ENCODE data around the gene TLCD4. TPM values are rescaled to one million over a fixed set of nuclear protein-coding genes. Genes with fewer than 3 reads are reported as not detected.

TLCD4 gene
- total and polyA plus RNA-seq, 2 of the 13 experiments (the other 11 are each of a cell fraction or from before 2014, with no cell fraction given), result 4.7 to 14.5 TPM

DNA sequence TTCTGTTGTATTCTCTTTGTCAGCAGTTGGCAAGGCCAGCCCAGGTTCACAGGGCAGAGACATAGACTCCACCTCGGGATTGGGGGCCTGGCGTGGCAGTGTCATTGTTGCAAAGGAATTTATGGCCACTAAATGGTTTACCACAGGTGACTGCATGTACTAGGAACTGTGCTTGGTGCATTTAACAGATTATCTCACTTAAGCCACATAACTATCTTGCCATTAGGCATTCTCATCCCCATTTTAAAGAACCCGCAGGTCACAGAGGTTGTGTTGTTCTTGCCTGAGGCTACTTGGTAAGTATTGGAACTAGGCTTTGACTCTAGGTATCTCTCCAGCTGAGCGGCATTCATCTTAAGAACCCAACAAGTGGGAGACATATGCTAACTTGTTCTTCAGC is 9.7 kb downstream of the TLCD4 start:
- in situ Hi-C loops (cut with HindIII; ENCODE audit: extremely low pct_ligation_motif_present, low pct_unique_long_range_greater_than_20kb), result loop anchor here (10.0 kb wide), 1 partner anchor 52 kb away; the partner anchor contains the start of gene ALG14
- no peak overlapping the region for H3K4me3 ChIP-seq (replicated peaks in 1 of 3; ENCODE audit: insufficient read depth in 1 of 3, low read depth in 2 of 3, low read length in 3 of 3)
- H3K4me1 ChIP-seq (ENCODE audit: insufficient read depth, low read length), result peaks cover 50% of the 10 kb centered on the region
- DNase-seq (ENCODE audit: low spot score) (no peak), ATAC-seq (no peak), FAIRE-seq (no peak)
- no peak overlapping the region for H3K4me2 ChIP-seq (ENCODE audit: low read depth, low read length)
- no peak overlapping the region for H2AFZ ChIP-seq (ENCODE audit: low read length)
- H3K9me3 ChIP-seq (ENCODE audit: low read length), result no peaks in the 10 kb centered on the region
- CTCF ChIA-PET (ENCODE audit: low intra/inter-chr PET ratio, low total read pairs), result no interaction called here
- POLR2A ChIA-PET, result no interaction called here
- H3K27me3 ChIP-seq (ENCODE audit: control insufficient read depth in 1 of 2, insufficient read depth in 2 of 2, low read length in 2 of 2), result no peaks in the 10 kb centered on the region
- H3K36me3 ChIP-seq (replicated peaks in 1 of 2; ENCODE audit: control insufficient read depth in 1 of 2, insufficient read depth in 2 of 2, low read length in 2 of 2), result no peaks in the 10 kb centered on the region
- H4K20me1 ChIP-seq (ENCODE audit: insufficient read depth, low read length), result no peaks in the 10 kb centered on the region
- H3K79me2 ChIP-seq (ENCODE audit: insufficient read depth, low read length), result peaks cover 27% of the 10 kb centered on the region
- H3K9ac ChIP-seq (ENCODE audit: insufficient read depth, low read depth, low read length), result no peak overlapping the region
- intact Hi-C loops (cut with micrococcal nuclease; ENCODE audit: unreplicated experiment), result no loop called here
- no TSS peak for BruUV-seq (replicated peaks)
- 94% methylated on average over 4 of the region's 4 CpGs for WGBS (ENCODE audit: low lambda C conversion rate)
- H3K27ac ChIP-seq (ENCODE audit: extremely low read length, insufficient read depth, low read length), result no peak overlapping the region
- TF ChIP-seq, protein P1, sequence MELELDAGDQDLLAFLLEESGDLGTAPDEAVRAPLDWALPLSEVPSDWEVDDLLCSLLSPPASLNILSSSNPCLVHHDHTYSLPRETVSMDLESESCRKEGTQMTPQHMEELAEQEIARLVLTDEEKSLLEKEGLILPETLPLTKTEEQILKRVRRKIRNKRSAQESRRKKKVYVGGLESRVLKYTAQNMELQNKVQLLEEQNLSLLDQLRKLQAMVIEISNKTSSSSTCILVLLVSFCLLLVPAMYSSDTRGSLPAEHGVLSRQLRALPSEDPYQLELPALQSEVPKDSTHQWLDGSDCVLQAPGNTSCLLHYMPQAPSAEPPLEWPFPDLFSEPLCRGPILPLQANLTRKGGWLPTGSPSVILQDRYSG (CRISPR knock-in tag; IDR thresholded peaks at IDR 0.05), result no peak
- TF ChIP-seq ZNF883 (CRISPR knock-in tag; IDR thresholded peaks at IDR 0.05; ENCODE audit: not compliant biosample characterization), result no peak
- no peak for TF ChIP-seq ZMYM4 (CRISPR knock-in tag; IDR thresholded peaks at IDR 0.05)
- TF ChIP-seq, protein P2, sequence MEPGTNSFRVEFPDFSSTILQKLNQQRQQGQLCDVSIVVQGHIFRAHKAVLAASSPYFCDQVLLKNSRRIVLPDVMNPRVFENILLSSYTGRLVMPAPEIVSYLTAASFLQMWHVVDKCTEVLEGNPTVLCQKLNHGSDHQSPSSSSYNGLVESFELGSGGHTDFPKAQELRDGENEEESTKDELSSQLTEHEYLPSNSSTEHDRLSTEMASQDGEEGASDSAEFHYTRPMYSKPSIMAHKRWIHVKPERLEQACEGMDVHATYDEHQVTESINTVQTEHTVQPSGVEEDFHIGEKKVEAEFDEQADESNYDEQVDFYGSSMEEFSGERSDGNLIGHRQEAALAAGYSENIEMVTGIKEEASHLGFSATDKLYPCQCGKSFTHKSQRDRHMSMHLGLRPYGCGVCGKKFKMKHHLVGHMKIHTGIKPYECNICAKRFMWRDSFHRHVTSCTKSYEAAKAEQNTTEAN (CRISPR knock-in tag; conservative IDR thresholded peaks at IDR 0.05), result no peak
- no peak for TF ChIP-seq ZNF563 (CRISPR knock-in tag; IDR thresholded peaks at IDR 0.05)
- no peak for TF ChIP-seq SALL1 (CRISPR knock-in tag; IDR thresholded peaks at IDR 0.05)
- TF ChIP-seq ZNF761 (CRISPR knock-in tag; conservative IDR thresholded peaks at IDR 0.05), result no peak
- no peak for TF ChIP-seq ZSCAN12 (CRISPR knock-in tag; IDR thresholded peaks at IDR 0.05)
- TF ChIP-seq CC2D1A (CRISPR knock-in tag; IDR thresholded peaks at IDR 0.05), result no peak
- no peak for TF ChIP-seq TBL1XR1 (IDR thresholded peaks at IDR 0.05; ENCODE audit: borderline replicate concordance, low read length, partially characterized antibody)
- no peak for TF ChIP-seq ZNF432 (CRISPR knock-in tag; IDR thresholded peaks at IDR 0.05; ENCODE audit: borderline replicate concordance)
- TF ChIP-seq, protein P3, sequence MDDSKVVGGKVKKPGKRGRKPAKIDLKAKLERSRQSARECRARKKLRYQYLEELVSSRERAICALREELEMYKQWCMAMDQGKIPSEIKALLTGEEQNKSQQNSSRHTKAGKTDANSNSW (CRISPR knock-in tag; IDR thresholded peaks at IDR 0.05; ENCODE audit: borderline replicate concordance), result no peak
- TF ChIP-seq, protein P4, sequence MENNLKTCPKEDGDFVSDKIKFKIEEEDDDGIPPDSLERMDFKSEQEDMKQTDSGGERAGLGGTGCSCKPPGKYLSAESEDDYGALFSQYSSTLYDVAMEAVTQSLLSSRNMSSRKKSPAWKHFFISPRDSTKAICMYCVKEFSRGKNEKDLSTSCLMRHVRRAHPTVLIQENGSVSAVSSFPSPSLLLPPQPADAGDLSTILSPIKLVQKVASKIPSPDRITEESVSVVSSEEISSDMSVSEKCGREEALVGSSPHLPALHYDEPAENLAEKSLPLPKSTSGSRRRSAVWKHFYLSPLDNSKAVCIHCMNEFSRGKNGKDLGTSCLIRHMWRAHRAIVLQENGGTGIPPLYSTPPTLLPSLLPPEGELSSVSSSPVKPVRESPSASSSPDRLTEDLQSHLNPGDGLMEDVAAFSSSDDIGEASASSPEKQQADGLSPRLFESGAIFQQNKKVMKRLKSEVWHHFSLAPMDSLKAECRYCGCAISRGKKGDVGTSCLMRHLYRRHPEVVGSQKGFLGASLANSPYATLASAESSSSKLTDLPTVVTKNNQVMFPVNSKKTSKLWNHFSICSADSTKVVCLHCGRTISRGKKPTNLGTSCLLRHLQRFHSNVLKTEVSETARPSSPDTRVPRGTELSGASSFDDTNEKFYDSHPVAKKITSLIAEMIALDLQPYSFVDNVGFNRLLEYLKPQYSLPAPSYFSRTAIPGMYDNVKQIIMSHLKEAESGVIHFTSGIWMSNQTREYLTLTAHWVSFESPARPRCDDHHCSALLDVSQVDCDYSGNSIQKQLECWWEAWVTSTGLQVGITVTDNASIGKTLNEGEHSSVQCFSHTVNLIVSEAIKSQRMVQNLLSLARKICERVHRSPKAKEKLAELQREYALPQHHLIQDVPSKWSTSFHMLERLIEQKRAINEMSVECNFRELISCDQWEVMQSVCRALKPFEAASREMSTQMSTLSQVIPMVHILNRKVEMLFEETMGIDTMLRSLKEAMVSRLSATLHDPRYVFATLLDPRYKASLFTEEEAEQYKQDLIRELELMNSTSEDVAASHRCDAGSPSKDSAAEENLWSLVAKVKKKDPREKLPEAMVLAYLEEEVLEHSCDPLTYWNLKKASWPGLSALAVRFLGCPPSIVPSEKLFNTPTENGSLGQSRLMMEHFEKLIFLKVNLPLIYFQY (CRISPR knock-in tag; IDR thresholded peaks at IDR 0.05; ENCODE audit: borderline replicate concordance), result no peak
- TF ChIP-seq EEA1 (CRISPR knock-in tag; IDR thresholded peaks at IDR 0.05; ENCODE audit: borderline replicate concordance), result no peak
- TF ChIP-seq SMAD3 (CRISPR knock-in tag; IDR thresholded peaks at IDR 0.05), result no peak
- TF ChIP-seq, protein P5, sequence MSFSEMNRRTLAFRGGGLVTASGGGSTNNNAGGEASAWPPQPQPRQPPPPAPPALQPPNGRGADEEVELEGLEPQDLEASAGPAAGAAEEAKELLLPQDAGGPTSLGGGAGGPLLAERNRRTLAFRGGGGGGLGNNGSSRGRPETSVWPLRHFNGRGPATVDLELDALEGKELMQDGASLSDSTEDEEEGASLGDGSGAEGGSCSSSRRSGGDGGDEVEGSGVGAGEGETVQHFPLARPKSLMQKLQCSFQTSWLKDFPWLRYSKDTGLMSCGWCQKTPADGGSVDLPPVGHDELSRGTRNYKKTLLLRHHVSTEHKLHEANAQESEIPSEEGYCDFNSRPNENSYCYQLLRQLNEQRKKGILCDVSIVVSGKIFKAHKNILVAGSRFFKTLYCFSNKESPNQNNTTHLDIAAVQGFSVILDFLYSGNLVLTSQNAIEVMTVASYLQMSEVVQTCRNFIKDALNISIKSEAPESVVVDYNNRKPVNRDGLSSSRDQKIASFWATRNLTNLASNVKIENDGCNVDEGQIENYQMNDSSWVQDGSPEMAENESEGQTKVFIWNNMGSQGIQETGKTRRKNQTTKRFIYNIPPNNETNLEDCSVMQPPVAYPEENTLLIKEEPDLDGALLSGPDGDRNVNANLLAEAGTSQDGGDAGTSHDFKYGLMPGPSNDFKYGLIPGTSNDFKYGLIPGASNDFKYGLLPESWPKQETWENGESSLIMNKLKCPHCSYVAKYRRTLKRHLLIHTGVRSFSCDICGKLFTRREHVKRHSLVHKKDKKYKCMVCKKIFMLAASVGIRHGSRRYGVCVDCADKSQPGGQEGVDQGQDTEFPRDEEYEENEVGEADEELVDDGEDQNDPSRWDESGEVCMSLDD (CRISPR knock-in tag; IDR thresholded peaks at IDR 0.05; ENCODE audit: borderline replicate concordance), result no peak
- TF ChIP-seq ZNF143 (CRISPR knock-in tag; IDR thresholded peaks at IDR 0.05), result no peak
